ENCODE results near the gene C1QTNF1. TPM values are rescaled to one million over a fixed set of nuclear protein-coding genes. Genes with fewer than 3 reads are reported as not detected.

Gene C1QTNF1
- total and polyA plus RNA-seq, 2 donors (not counting 3 experiments of a cell fraction or from before 2014, with no cell fraction given): 2.5 to 4.0 TPM

DNA sequence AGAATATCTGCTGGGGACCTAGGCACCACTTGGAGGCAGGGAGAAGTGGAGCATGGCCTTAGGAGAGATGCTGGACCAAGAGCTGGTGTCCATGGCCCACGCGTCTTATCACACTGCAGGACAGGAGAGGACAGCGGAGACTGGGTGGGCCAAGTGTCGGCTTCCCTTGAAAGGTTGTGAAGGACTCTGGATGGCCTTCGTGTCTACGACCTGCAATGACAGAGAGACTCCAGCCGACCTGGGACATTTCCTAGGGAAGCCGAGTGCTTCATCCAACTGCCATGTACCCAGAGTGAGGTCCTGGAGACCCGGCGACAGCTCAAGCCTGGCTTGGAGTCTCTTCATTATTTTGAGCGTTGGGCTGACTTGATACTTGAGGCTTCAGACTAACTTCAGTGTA lies 20.5 kb downstream of the C1QTNF1 start:
- H3K4me3 ChIP-seq (replicated peaks in 1 of 3; ENCODE audit: insufficient read depth in 1 of 3, low read depth in 1 of 3, low read length in 3 of 3): no peak overlapping the region
- H3K27ac ChIP-seq (ENCODE audit: insufficient read depth, low read depth, low read length): no peak overlapping the region
- no peaks in the 10 kb centered on the region for H4K20me1 ChIP-seq (replicated peaks; ENCODE audit: control insufficient read depth, extremely low read depth, insufficient read depth, low read length)
- TF ChIP-seq, protein P1, sequence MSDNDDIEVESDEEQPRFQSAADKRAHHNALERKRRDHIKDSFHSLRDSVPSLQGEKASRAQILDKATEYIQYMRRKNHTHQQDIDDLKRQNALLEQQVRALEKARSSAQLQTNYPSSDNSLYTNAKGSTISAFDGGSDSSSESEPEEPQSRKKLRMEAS (IDR thresholded peaks at IDR 0.05; ENCODE audit: insufficient read depth, insufficient read length): no peak
- TF ChIP-seq JUN (IDR thresholded peaks at IDR 0.05; ENCODE audit: borderline replicate concordance, insufficient read depth, insufficient read length, low read depth) (no peak), GATA2 (IDR thresholded peaks at IDR 0.05; ENCODE audit: insufficient read depth, insufficient read length, low read depth, low read length) (no peak), POLR2AphosphoS5 (IDR thresholded peaks at IDR 0.05; ENCODE audit: insufficient read depth, low read depth, low read length) (no peak), FOS (IDR thresholded peaks at IDR 0.05; ENCODE audit: borderline replicate concordance, insufficient read depth, low read length) (no peak), POLR2A (IDR thresholded peaks at IDR 0.05; ENCODE audit: low read depth, low read length) (no peak), EZH2 (IDR thresholded peaks at IDR 0.05; ENCODE audit: borderline replicate concordance, low read depth, low read length, severe bottlenecking) (no peak), MYC (IDR thresholded peaks at IDR 0.05; ENCODE audit: low read depth, low read length) (no peak)
- TF ChIP-seq, protein P2, sequence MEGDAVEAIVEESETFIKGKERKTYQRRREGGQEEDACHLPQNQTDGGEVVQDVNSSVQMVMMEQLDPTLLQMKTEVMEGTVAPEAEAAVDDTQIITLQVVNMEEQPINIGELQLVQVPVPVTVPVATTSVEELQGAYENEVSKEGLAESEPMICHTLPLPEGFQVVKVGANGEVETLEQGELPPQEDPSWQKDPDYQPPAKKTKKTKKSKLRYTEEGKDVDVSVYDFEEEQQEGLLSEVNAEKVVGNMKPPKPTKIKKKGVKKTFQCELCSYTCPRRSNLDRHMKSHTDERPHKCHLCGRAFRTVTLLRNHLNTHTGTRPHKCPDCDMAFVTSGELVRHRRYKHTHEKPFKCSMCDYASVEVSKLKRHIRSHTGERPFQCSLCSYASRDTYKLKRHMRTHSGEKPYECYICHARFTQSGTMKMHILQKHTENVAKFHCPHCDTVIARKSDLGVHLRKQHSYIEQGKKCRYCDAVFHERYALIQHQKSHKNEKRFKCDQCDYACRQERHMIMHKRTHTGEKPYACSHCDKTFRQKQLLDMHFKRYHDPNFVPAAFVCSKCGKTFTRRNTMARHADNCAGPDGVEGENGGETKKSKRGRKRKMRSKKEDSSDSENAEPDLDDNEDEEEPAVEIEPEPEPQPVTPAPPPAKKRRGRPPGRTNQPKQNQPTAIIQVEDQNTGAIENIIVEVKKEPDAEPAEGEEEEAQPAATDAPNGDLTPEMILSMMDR (IDR thresholded peaks at IDR 0.05; ENCODE audit: extremely low read depth in 1 of 2, insufficient read depth in 1 of 2, low read depth in 1 of 2, low read length in 2 of 2): no peak
- FAIRE-seq: no peak
- no peaks in the 10 kb centered on the region for H3K4me1 ChIP-seq (ENCODE audit: control insufficient read depth, extremely low read depth, insufficient read depth, low read length)
- no peak overlapping the region for H3K9ac ChIP-seq (replicated peaks; ENCODE audit: extremely low read depth, insufficient read depth, low read length)
- H3K36me3 ChIP-seq (ENCODE audit: control insufficient read depth in 2 of 2, extremely low read depth in 1 of 2, insufficient read depth in 2 of 2, low read length in 2 of 2): no peaks in the 10 kb centered on the region
- H2AFZ ChIP-seq (ENCODE audit: low read depth, low read length): no peak overlapping the region
- ChIA-PET CTCF (interaction anchor here (0.7 to 3.3 kb wide), 13 partner anchors 8 to 349 kb away, joined by 3 to 109 read pairs (median 7); no protein-coding TSS in a partner anchor), POLR2A (no interaction called here)
- no TSS peak for BruUV-seq (replicated peaks)
- no peak for DNase-seq (ENCODE audit: low read depth, low spot score)
- no peak overlapping the region for H3K4me2 ChIP-seq (ENCODE audit: insufficient read depth, low read length)
- H3K27me3 ChIP-seq (ENCODE audit: control insufficient read depth in 2 of 2, insufficient read depth in 2 of 2, low read length in 2 of 2): no peaks in the 10 kb centered on the region
- H3K9me3 ChIP-seq (replicated peaks; ENCODE audit: control insufficient read depth, insufficient read depth, low read length): no peaks in the 10 kb centered on the region
- no peaks in the 10 kb centered on the region for H3K9me1 ChIP-seq (replicated peaks; ENCODE audit: control insufficient read depth, extremely low read depth, insufficient read depth, low read length)
- dilution Hi-C loops (cut with MboI; ENCODE audit: extremely low pct_ligation_motif_present, low sequenced_read_pairs) (no loop called here), intact Hi-C loops (cut with micrococcal nuclease) (no loop called here)
- H3K79me2 ChIP-seq (ENCODE audit: control insufficient read depth, insufficient read depth, low read length): no peaks in the 10 kb centered on the region
